Natural killer cell treated with Interleukin-12 subunit alpha and Interleukin-12 subunit beta and Interleukin-15 and Interleukin-18, amount 100 ng/mL, for 72 hours (primary cell): Measurements from ENCODE around the gene HJV. TPM values are rescaled to one million over a fixed set of nuclear protein-coding genes. Genes with fewer than 3 reads are reported as not detected.
A peak's percentile ranks its signal among the peaks of the same experiment; 100 is the strongest.
"Not testable (repeated sequence)": the region's sequence is repeated elsewhere in the genome, so short reads cannot be mapped to it uniquely, and the experiment has no call there.

Experiments used
- ATAC-seq, 2 donors: fragments of 150-1000 bp; cut with Tn5 transposase in 1 of 2; sonication (Bioruptor Pico), chemical (Tn5 transposase) in 1 of 2; 2 replicates each; pipeline ENCODE4 v1.10.0; 2021
- DNase-seq: peaks from one replicate; pipeline ENCODE4 v3.0.0; 2022; ENCODE audit warnings: low spot score
- H3K27ac Mint-ChIP-seq, 2 donors: 1 replicate in 1 of 2; 2 replicates in 1 of 2; pipeline ENCODE4 v1.8.0; 2022; ENCODE audit warnings: mixed read lengths in 2 of 2, mild to moderate bottlenecking in 1 of 2, moderate library complexity in 1 of 2
- H3K27me3 Mint-ChIP-seq, 2 donors: 1 replicate in 1 of 2; 2 replicates in 1 of 2; pipeline ENCODE4 v1.8.0; 2022; ENCODE audit warnings: mixed read lengths in 2 of 2
- H3K36me3 Mint-ChIP-seq: one replicate; pipeline ENCODE4 v1.8.0; 2022; ENCODE audit warnings: mixed read lengths
- H3K4me1 Mint-ChIP-seq, 2 donors: 1 replicate in 1 of 2; 2 replicates in 1 of 2; pipeline ENCODE4 v1.8.0; 2022; ENCODE audit warnings: low read depth in 2 of 2, mixed read lengths in 2 of 2, mild to moderate bottlenecking in 1 of 2
- H3K4me3 Mint-ChIP-seq: one replicate; pipeline ENCODE4 v1.8.0; 2022; ENCODE audit warnings: mixed read lengths
- H3K9me3 Mint-ChIP-seq: 2 replicates; pipeline ENCODE4 v1.8.0; 2022; ENCODE audit warnings: mixed read lengths
- total RNA-seq, 2 donors: library from RNA; stranded (reverse); gene quantifications; one replicate each; pipeline ENCODE4 v1.2.3, GENCODE V29; 2022

Gene HJV, protein sequence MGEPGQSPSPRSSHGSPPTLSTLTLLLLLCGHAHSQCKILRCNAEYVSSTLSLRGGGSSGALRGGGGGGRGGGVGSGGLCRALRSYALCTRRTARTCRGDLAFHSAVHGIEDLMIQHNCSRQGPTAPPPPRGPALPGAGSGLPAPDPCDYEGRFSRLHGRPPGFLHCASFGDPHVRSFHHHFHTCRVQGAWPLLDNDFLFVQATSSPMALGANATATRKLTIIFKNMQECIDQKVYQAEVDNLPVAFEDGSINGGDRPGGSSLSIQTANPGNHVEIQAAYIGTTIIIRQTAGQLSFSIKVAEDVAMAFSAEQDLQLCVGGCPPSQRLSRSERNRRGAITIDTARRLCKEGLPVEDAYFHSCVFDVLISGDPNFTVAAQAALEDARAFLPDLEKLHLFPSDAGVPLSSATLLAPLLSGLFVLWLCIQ
- not detected for total RNA-seq

GRCh38 chr1:146021622-146022402 is at the start of gene HJV:
Gene HJV, minus strand, starts transcription at chr1:146021735. Its CDS starts 1,504 bp downstream, at chr1:146020231.
- H3K27ac Mint-ChIP-seq = no peak within 1 kb of the TSS
- no peaks in the 10 kb centered on the region for H3K9me3 Mint-ChIP-seq

DNA sequence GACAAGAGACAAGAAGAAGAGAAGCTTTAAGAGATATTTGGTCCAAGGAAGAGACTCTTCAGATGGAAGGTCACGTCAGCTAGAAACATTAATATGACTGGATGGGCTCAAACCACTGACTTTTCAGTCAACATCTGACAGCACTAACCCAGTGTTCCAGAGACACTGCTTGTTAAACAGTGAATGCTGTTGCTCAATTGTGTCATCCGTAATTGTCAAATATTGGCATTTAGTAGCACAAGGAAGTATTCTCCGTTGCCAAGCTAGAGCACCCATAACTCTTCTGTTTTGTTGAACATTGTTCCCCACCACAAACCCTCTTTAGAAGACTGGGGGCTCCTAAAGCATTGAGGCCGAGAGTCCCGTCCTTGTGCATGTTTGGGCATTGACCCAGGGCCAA is 37.6 kb upstream of the HJV start:
- H3K4me3 Mint-ChIP-seq, H3K4me1 Mint-ChIP-seq, DNase-seq: not testable (repeated sequence)

More at GRCh38 chr1:146021622-146022402, at the start of gene HJV:
- peaks cover 40 to 52% of the 10 kb centered on the region in 2 donors for H3K27me3 Mint-ChIP-seq
- H3K4me3 Mint-ChIP-seq = no peak within 1 kb of the TSS
- H3K36me3 Mint-ChIP-seq = no peaks in the 10 kb centered on the region
- ATAC-seq (no peak), DNase-seq (no peak)
- H3K4me1 Mint-ChIP-seq = peaks cover 6 to 12% of the 10 kb centered on the region in 2 donors

DNA sequence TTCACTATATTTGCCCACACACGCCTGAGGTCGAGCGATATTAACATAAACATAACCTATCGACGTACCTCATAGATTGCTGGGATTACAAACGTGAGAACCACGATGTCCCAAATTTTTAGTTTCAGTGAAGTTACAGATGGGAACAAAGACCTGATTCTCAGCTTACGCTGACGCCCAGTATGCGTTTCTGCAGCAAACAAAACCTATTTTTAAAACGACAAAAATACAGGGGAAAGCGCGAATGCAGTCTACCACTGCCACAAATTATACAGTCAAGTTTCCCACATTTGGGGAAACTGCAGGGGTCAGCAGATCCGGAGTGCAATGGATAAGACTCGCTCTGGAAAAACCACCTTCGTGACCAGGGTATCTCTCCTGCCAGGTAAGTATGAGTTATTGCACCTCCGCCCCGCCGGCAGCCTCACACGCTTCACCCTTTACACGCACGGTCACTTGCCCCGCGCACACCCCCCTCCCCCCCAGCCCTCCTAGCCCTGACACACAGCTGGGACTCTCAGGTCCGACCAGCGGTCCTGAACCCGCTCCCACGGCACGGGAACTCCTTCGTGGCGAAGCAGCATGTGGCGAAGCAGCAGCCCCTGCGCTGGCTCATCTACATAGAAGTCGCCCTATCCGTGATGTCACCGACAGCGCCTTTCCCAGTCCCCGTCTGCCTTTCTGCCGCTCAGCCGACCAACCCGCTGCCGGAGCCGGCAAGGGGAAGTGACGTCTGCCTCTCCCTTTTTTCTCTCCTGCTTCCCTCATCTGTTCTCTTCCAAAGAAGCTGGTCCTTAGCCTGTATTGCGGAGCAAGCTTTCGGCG is 30.5 kb upstream of the HJV start:
- ATAC-seq = peak; percentile 89 to 90
- H3K9me3 Mint-ChIP-seq, H3K27me3 Mint-ChIP-seq, H3K36me3 Mint-ChIP-seq: not testable (repeated sequence)
- peak; percentile 85 for DNase-seq
- Mint-ChIP-seq H3K4me1 (peaks cover 15 to 21% of the 10 kb centered on the region in 2 donors), H3K27ac (peak overlapping the region; percentile 94 to 97), H3K4me3 (peak overlapping the region; percentile 88)

More for the DNA sequence above, 37.6 kb upstream of the HJV start:
- H3K9me3 Mint-ChIP-seq, H3K27me3 Mint-ChIP-seq, ATAC-seq, H3K36me3 Mint-ChIP-seq, H3K27ac Mint-ChIP-seq: not testable (repeated sequence)

DNA sequence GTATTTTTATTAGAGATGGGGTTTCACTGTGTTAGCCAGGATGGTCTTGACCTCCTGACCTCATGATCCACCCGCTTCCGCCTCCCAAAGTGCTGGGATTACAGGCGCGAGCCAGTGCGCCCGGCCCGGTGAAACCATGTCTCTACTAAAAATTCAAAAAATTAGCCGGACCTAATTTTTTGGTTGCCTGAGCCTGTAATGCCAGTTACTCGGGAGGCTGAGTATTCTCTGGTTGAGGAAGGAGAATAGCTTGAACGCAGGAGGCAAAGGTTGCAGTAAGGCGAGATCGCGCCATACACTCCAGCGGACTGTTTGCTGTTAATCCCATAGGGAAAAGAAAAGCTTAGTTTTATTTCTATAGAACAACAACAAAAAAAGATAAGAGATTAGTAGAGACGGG is 29.9 kb upstream of the HJV start:
- DNase-seq (no peak), ATAC-seq (no peak)
- no peaks in the 10 kb centered on the region for H3K36me3 Mint-ChIP-seq
- peak overlapping the region; percentile 94 to 97 for H3K27ac Mint-ChIP-seq
- peak overlapping the region; percentile 88 for H3K4me3 Mint-ChIP-seq
- H3K4me1 Mint-ChIP-seq = peaks cover 15 to 21% of the 10 kb centered on the region in 2 donors
- no peaks in the 10 kb centered on the region for H3K9me3 Mint-ChIP-seq
- H3K27me3 Mint-ChIP-seq = no peaks in the 10 kb centered on the region

- H3K4me3 Mint-ChIP-seq, H3K36me3 Mint-ChIP-seq, H3K27me3 Mint-ChIP-seq, ATAC-seq, H3K9me3 Mint-ChIP-seq, DNase-seq: not testable (repeated sequence)
- Mint-ChIP-seq H3K4me1 (peaks cover 15 to 21% of the 10 kb centered on the region in 2 donors), H3K27ac (peak overlapping the region in 1 of 2 donors; percentile 16)
Measured at GRCh38 chr1:146050652-146050963, 29.1 kb upstream of the HJV start.

DNA sequence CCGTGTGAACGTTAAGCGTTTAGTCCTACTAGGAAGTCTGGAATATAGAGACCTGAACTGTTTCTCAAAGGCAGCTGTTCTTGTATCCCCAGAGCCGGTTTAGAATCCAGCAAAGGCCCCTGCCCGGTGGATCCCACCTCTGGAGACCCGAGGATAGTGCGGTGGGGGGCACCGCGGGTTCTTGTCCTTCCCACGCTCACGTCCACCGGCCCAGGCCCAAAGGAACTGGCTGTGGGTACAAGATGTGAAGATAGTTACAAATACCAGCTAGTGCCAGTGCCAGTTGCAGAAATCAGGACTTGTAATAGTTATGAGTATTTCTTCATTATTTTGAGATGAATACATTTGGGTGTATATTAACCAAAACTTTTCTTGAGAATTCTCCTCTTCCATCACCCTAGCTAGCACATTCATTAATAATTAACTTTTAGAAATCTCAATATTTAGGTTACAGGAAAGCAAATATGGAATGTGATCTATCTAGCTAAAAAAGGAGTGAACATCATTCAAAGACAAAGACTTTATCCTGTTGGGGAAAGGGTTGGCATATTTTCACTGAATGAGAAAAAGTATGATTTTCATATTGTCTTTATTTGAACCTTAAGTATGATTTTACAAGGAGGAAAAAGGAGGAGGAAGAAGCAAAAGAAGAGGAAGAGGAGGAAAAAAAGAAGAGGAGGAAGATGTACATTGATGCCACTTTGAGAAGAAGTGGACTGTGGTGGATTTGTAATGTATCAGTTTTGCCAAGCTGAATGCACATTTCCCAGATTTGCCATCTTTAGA is 28.5 kb upstream of the HJV start:
- H3K27ac Mint-ChIP-seq = peak overlapping the region; percentile 6 to 16
- not testable (repeated sequence) for H3K36me3 Mint-ChIP-seq, ATAC-seq, H3K27me3 Mint-ChIP-seq, DNase-seq, H3K9me3 Mint-ChIP-seq
- H3K4me3 Mint-ChIP-seq = peak overlapping the region; percentile 3
- peaks cover 15 to 21% of the 10 kb centered on the region in 2 donors for H3K4me1 Mint-ChIP-seq

- DNase-seq (no peak), ATAC-seq (no peak)
- Mint-ChIP-seq H3K4me1 (peaks cover 15 to 21% of the 10 kb centered on the region in 2 donors), H3K4me3 (peak overlapping the region; percentile 17), H3K9me3 (no peaks in the 10 kb centered on the region), H3K27me3 (no peaks in the 10 kb centered on the region), H3K36me3 (no peaks in the 10 kb centered on the region), H3K27ac (no peak overlapping the region)
Measured at GRCh38 chr1:146049436-146049835, 27.9 kb upstream of the HJV start.

DNA sequence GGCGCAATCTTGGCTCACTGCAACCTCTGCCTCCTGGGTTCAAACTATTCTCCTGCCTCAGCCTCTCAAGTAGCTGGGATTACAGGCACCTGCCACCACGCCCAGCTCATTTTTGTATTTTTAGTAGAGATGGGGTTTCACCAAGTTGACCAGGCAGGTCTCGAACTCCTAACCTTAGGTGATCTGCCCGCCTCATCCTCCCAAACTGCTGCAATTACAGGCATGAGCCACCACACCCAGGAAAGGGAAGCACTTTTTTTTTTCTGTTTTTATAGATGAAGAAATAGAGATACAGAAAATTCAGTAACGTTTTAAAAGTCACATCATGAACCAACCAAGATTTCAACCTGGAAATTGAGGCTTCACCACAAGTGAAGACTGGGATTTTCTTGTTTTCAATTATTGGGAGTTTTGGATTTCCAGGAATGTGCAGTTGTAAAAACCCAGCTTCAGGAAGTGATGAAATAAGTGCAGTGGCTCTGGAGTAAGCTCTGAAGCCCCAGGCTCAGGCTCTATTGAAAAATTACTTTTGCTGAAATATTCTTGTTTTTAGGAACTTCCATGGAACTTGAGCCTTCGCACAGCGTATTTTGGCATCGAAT is 27.1 kb upstream of the HJV start:
- not testable (repeated sequence) for ATAC-seq, H3K36me3 Mint-ChIP-seq, H3K9me3 Mint-ChIP-seq, H3K4me3 Mint-ChIP-seq, H3K27ac Mint-ChIP-seq, H3K27me3 Mint-ChIP-seq, DNase-seq
- H3K4me1 Mint-ChIP-seq = peaks cover 15 to 21% of the 10 kb centered on the region in 2 donors

DNA sequence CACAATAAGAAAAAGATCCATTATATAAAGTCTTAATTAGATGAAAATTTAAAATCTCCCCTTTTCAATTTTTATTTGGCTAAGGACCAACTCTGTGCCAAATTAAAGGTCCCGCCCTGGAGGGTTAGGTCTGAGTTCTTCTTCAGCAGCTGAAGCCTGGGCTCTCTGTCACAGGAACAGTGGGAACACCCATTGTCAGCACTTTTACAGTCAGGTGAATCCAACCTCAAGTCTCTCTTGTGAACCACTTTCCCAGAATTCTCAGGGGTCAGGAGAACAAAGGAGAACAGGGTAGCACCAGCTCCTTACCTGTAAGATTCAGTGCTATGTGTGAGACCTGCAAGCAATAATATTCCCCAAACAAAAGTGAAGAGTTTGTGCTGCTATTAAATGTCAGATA is 25.1 kb upstream of the HJV start:
- no peaks in the 10 kb centered on the region for H3K27me3 Mint-ChIP-seq
- ATAC-seq (no peak), DNase-seq (no peak)
- no peak overlapping the region for H3K27ac Mint-ChIP-seq
- peaks cover 7 to 10% of the 10 kb centered on the region in 2 donors for H3K4me1 Mint-ChIP-seq
- H3K4me3 Mint-ChIP-seq = no peak overlapping the region
- no peaks in the 10 kb centered on the region for H3K9me3 Mint-ChIP-seq
- no peaks in the 10 kb centered on the region for H3K36me3 Mint-ChIP-seq

DNA sequence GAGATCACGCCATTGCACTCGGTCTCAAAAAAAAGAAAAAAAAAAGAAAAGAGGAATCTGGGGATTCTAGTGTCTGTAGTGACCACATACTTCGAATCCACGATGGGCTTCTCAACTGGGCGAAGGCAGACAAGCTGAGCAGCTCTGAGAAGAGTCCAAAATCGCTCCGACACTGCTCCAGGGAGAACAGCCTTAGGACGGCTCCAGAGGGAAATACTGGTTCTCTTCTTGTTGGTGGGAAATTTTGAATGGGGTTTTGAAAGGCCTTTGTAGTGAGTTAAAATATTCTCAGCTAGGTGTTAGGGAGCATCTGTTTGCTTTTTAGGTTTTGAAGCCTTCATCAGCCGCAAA is 18.3 kb upstream of the HJV start:
- Mint-ChIP-seq H3K36me3 (no peaks in the 10 kb centered on the region), H3K27ac (peak overlapping the region; percentile 94 to 96), H3K4me1 (peaks cover 41% of the 10 kb centered on the region in 2 donors), H3K27me3 (peaks cover 0 to 2% of the 10 kb centered on the region in 2 donors), H3K4me3 (peak overlapping the region; percentile 94), H3K9me3 (no peaks in the 10 kb centered on the region)
- DNase-seq (no peak), ATAC-seq (no peak)

- Mint-ChIP-seq H3K4me3 (peak overlapping the region; percentile 94), H3K27me3 (peaks cover 0 to 2% of the 10 kb centered on the region in 2 donors), H3K9me3 (no peaks in the 10 kb centered on the region), H3K4me1 (peaks cover 43 to 46% of the 10 kb centered on the region in 2 donors), H3K27ac (peak overlapping the region; percentile 96 to 99), H3K36me3 (no peaks in the 10 kb centered on the region)
- ATAC-seq (peak; percentile 62 to 71), DNase-seq (peak; percentile 80)
Measured at GRCh38 chr1:146036965-146037646, 15.6 kb upstream of the HJV start.

GRCh38 chr1:146036241-146036964 is 14.9 kb upstream of the HJV start:
- Mint-ChIP-seq H3K4me1 (peaks cover 43 to 46% of the 10 kb centered on the region in 2 donors), H3K4me3 (peak overlapping the region; percentile 94), H3K36me3 (no peaks in the 10 kb centered on the region), H3K27me3 (peaks cover 0 to 2% of the 10 kb centered on the region in 2 donors), H3K9me3 (no peaks in the 10 kb centered on the region), H3K27ac (peak overlapping the region; percentile 96 to 99)
- ATAC-seq (no peak), DNase-seq (no peak)
